Fibroblast of lung (primary cell): ENCODE results near the gene DKK1. TPM values are rescaled to one million over a fixed set of nuclear protein-coding genes. Genes with fewer than 3 reads are reported as not detected.

ENCODE experiments used
- DNase-seq, 2 donors: peaks; one replicate each; pipeline versions ENCODE4 v3.0.0 to v3.0.0-alpha.2; 2010; ENCODE audit warnings: low read depth in 2 of 2
- H2AFZ ChIP-seq: 2 replicates; pipeline ENCODE4 v1.5.1; 2012; ENCODE audit warnings: low read length, control low read depth, inconsistent platforms
- H3K27ac ChIP-seq: 2 replicates; pipeline ENCODE4 v1.5.1; 2011; ENCODE audit warnings: low read length, control low read depth; ENCODE audit not compliant: insufficient read depth
- H3K27me3 ChIP-seq: 2 replicates; pipeline ENCODE4 v1.5.1; 2011; ENCODE audit warnings: mild to moderate bottlenecking, low read length; ENCODE audit not compliant: control insufficient read depth, insufficient read depth
- H3K36me3 ChIP-seq: 2 replicates; pipeline ENCODE4 v1.5.1; 2011; ENCODE audit warnings: low read length; ENCODE audit not compliant: control insufficient read depth, insufficient read depth
- H3K4me1 ChIP-seq: 2 replicates; pipeline ENCODE4 v1.5.1; 2011; ENCODE audit warnings: low read length; ENCODE audit not compliant: control insufficient read depth, insufficient read depth; ENCODE audit errors: extremely low read depth
- H3K4me2 ChIP-seq: 2 replicates; pipeline ENCODE4 v1.5.1; 2011; ENCODE audit warnings: low read length, control low read depth; ENCODE audit not compliant: insufficient read depth; ENCODE audit errors: extremely low read depth
- H3K4me3 ChIP-seq, 4 experiments: fragments of 200-600 bp in 1 of 4; sonication (generic) in 1 of 4; replicated peaks in 1 of 4; 2 replicates each; pipeline ENCODE4 v1.5.1; 2011 to 2016; ENCODE audit warnings: low read length in 4 of 4, low read depth in 3 of 4, mild to moderate bottlenecking in 3 of 4, control low read depth in 2 of 4, inconsistent platforms in 1 of 4, mixed read lengths in 1 of 4; ENCODE audit not compliant: insufficient read depth in 1 of 4; ENCODE audit errors: control extremely low read depth in 1 of 4
- H3K79me2 ChIP-seq: 2 replicates; pipeline ENCODE4 v1.5.1; 2012; ENCODE audit warnings: mild to moderate bottlenecking, low read length, inconsistent platforms; ENCODE audit not compliant: control insufficient read depth, insufficient read depth
- H3K9ac ChIP-seq: 2 replicates; pipeline ENCODE4 v1.5.1; 2011; ENCODE audit warnings: mild to moderate bottlenecking, low read length, control low read depth; ENCODE audit not compliant: insufficient read depth
- H3K9me3 ChIP-seq: 2 replicates; pipeline ENCODE4 v1.5.1; 2012; ENCODE audit warnings: low read depth, low read length; ENCODE audit not compliant: control insufficient read depth, insufficient read depth
- H4K20me1 ChIP-seq: 2 replicates; pipeline ENCODE4 v1.5.1; 2011; ENCODE audit warnings: low read length; ENCODE audit not compliant: control insufficient read depth, insufficient read depth; ENCODE audit errors: extremely low read depth
- CTCF ChIP-seq, 2 donors: IDR thresholded peaks in 1 of 2; conservative IDR thresholded peaks in 1 of 2; 1 replicate in 1 of 2; 2 replicates in 1 of 2; pipeline ENCODE4 v1.5.1; 2011 to 2012; ENCODE audit warnings: low read length in 2 of 2, control low read depth in 1 of 2, inconsistent platforms in 1 of 2, low read depth in 1 of 2, mild to moderate bottlenecking in 1 of 2
- EZH2 ChIP-seq: IDR thresholded peaks from 2 replicates; pipeline ENCODE4 v1.5.1; 2012; ENCODE audit warnings: low read length, control low read depth, mild to moderate bottlenecking; ENCODE audit errors: missing control alignments
- polyA plus RNA-seq, 2 donors: library from polyadenylated mRNA; depleted of rRNA in 1 of 2; stranded (reverse) in 1 of 2; unstranded in 1 of 2; fragments of >200 nt; gene quantifications; 2 replicates each; pipeline ENCODE4 v1.2.1, GENCODE V29; 2011 to 2012; ENCODE audit warnings: missing spikeins in 1 of 2
- total RNA-seq: library from RNA; depleted of rRNA; stranded (reverse); fragments of >200 nt; gene quantifications from 2 replicates; pipeline ENCODE4 v1.2.1, GENCODE V29; 2014

The DKK1 gene
- total and polyA plus RNA-seq, 2 donors (not counting 1 experiment from before 2014, with no cell fraction given) = 52.3 to 80.6 TPM

DNA sequence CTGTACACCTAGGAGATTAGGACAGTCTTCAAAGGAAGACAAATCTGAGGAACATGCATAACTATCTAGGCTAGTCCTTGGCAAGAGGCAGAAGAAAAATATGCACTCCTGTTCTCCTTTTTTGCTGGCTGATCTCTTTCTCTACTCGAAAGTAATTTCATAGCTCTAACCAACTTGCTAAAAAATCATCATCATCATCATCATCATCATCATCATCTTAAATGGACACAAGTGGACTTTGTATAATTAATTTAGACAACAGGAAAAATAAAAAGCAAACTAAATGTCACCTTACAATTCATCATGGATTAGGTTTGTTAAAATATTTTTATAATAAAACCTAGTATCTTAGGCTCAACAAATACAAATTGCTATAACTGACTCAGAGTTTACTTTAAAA, 47.2 kb upstream of the DKK1 start:
- Histone ChIP-seq H3K4me3 (no peak overlapping the region), H4K20me1 (no peaks in the 10 kb centered on the region), H3K36me3 (no peaks in the 10 kb centered on the region)

GRCh38 chr10:52268790-52269189, 45.3 kb upstream of the DKK1 start:
- Histone ChIP-seq H3K79me2 (no peaks in the 10 kb centered on the region), H3K36me3 (no peaks in the 10 kb centered on the region), H4K20me1 (no peaks in the 10 kb centered on the region), H3K27ac (no peak overlapping the region), H2AFZ (no peak overlapping the region), H3K4me3 (no peak overlapping the region), H3K4me2 (no peak overlapping the region), H3K27me3 (no peaks in the 10 kb centered on the region), H3K9ac (no peak overlapping the region), H3K4me1 (no peaks in the 10 kb centered on the region), H3K9me3 (no peaks in the 10 kb centered on the region)
- no peak for DNase-seq
- TF ChIP-seq EZH2 = no peak
- no peak for TF ChIP-seq CTCF (conservative IDR thresholded peaks at IDR 0.05 in 1 of 2, IDR thresholded peaks at IDR 0.05 in 1 of 2; ENCODE audit: low read depth in 1 of 2, low read length in 2 of 2)

More for the DNA sequence above, 47.2 kb upstream of the DKK1 start:
- H3K27me3 ChIP-seq = no peaks in the 10 kb centered on the region
- H3K9me3 ChIP-seq = no peaks in the 10 kb centered on the region
- H3K79me2 ChIP-seq = no peaks in the 10 kb centered on the region
- H3K4me2 ChIP-seq = no peak overlapping the region
- DNase-seq = no peak
- TF ChIP-seq EZH2 (no peak), CTCF (conservative IDR thresholded peaks at IDR 0.05 in 1 of 2, IDR thresholded peaks at IDR 0.05 in 1 of 2; ENCODE audit: low read depth in 1 of 2, low read length in 2 of 2) (no peak)
- no peak overlapping the region for H3K27ac ChIP-seq
- no peak overlapping the region for H3K9ac ChIP-seq
- H2AFZ ChIP-seq = no peak overlapping the region
- H3K4me1 ChIP-seq = no peaks in the 10 kb centered on the region

DNA sequence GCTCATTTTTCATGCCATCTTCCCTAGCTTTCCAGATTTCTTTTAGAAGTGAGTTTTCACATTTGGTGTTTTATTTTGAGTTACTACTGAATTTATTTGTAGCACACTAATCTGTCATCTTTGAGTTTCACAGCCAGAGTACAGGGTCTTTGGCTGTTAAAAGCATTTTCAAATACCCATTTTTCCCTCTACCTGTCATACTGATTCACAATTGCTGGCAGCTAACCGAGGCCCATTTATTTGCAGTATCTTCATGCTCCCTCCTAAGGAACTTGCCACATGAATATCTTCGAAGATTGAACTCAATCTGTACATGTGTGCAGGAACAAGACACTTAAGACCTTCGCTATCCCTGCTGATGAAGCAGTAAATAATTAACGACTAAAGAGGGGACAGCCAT, 44.8 kb upstream of the DKK1 start:
- no peaks in the 10 kb centered on the region for H3K4me1 ChIP-seq
- no peak overlapping the region for H2AFZ ChIP-seq
- H3K4me3 ChIP-seq = no peak overlapping the region
- TF ChIP-seq CTCF (conservative IDR thresholded peaks at IDR 0.05 in 1 of 2, IDR thresholded peaks at IDR 0.05 in 1 of 2; ENCODE audit: low read depth in 1 of 2, low read length in 2 of 2) (no peak), EZH2 (no peak)
- no peaks in the 10 kb centered on the region for H3K9me3 ChIP-seq
- H3K4me2 ChIP-seq = no peak overlapping the region
- H3K27ac ChIP-seq = no peak overlapping the region
- no peaks in the 10 kb centered on the region for H4K20me1 ChIP-seq
- H3K79me2 ChIP-seq = no peaks in the 10 kb centered on the region
- no peaks in the 10 kb centered on the region for H3K36me3 ChIP-seq
- H3K27me3 ChIP-seq = no peaks in the 10 kb centered on the region
- DNase-seq = no peak
- H3K9ac ChIP-seq = no peak overlapping the region
